Measurements from ENCODE around the gene TRIP10. TPM values are rescaled to one million over a fixed set of nuclear protein-coding genes. Genes with fewer than 3 reads are reported as not detected.
"Not testable (repeated sequence)": the region's sequence is repeated elsewhere in the genome, so short reads cannot be mapped to it uniquely, and the experiment has no call there.

The TRIP10 gene
- total RNA-seq, 3 donors from 2014 or later: 72.8 to 121 (median 79.5) TPM

GRCh38 chr19:6760606-6761005, 21.1 kb downstream of the TRIP10 start:
- H3K4me3 ChIP-seq: no peak overlapping the region
- H3K36me3 ChIP-seq (ENCODE audit: low read depth): no peaks in the 10 kb centered on the region
- H3K9me3 ChIP-seq: no peaks in the 10 kb centered on the region
- ATAC-seq: no peak
- intact Hi-C loops (cut with DNase I, micrococcal nuclease): no loop called here
- no peak for TF ChIP-seq CTCF (IDR thresholded peaks at IDR 0.05)
- DNase-seq: no peak
- H3K4me1 ChIP-seq (ENCODE audit: low read depth): no peaks in the 10 kb centered on the region

- DNase-seq: no peak
- TF ChIP-seq CTCF (IDR thresholded peaks at IDR 0.05): no peak
- ATAC-seq: no peak
- Histone ChIP-seq H3K4me1 (ENCODE audit: low read depth) (no peaks in the 10 kb centered on the region), H3K9me3 (no peaks in the 10 kb centered on the region), H3K36me3 (ENCODE audit: low read depth) (no peaks in the 10 kb centered on the region), H3K4me3 (no peak overlapping the region)
- intact Hi-C loops (cut with DNase I, micrococcal nuclease): no loop called here
Observed at GRCh38 chr19:6761053-6761676, 21.7 kb downstream of the TRIP10 start.

GRCh38 chr19:6762253-6762797, 22.8 kb downstream of the TRIP10 start:
- DNase-seq; H3K36me3 ChIP-seq (ENCODE audit: low read depth); intact Hi-C loops (cut with DNase I, micrococcal nuclease); H3K4me1 ChIP-seq (ENCODE audit: low read depth); ATAC-seq; H3K4me3 ChIP-seq; H3K9me3 ChIP-seq: not testable (repeated sequence)

GRCh38 chr19:6765738-6766356, 26.4 kb downstream of the TRIP10 start:
- Histone ChIP-seq H3K36me3 (ENCODE audit: low read depth) (no peaks in the 10 kb centered on the region), H3K4me1 (ENCODE audit: low read depth) (peaks cover 12% of the 10 kb centered on the region), H3K9me3 (no peaks in the 10 kb centered on the region), H3K4me3 (no peak overlapping the region)
- DNase-seq (peak; percentile 95 to 96 (median 96)), ATAC-seq (peak; percentile 72)
- TF ChIP-seq CTCF (IDR thresholded peaks at IDR 0.05): no peak
- intact Hi-C loops (cut with DNase I, micrococcal nuclease): no loop called here

- DNase-seq (peak in 1 of 3 donors; percentile 50), ATAC-seq (peak; percentile 2)
- Histone ChIP-seq H3K36me3 (ENCODE audit: low read depth) (no peaks in the 10 kb centered on the region), H3K4me3 (peak overlapping the region; percentile 29), H3K4me1 (ENCODE audit: low read depth) (peaks cover 12% of the 10 kb centered on the region), H3K9me3 (no peaks in the 10 kb centered on the region)
- TF ChIP-seq CTCF (IDR thresholded peaks at IDR 0.05): no peak
- intact Hi-C loops (cut with DNase I, micrococcal nuclease): no loop called here
Observed at GRCh38 chr19:6766357-6767080, 27.0 kb downstream of the TRIP10 start.

- Histone ChIP-seq H3K36me3 (ENCODE audit: low read depth) (no peaks in the 10 kb centered on the region), H3K9me3 (no peaks in the 10 kb centered on the region), H3K4me3 (peak overlapping the region; percentile 29), H3K4me1 (ENCODE audit: low read depth) (peaks cover 12% of the 10 kb centered on the region)
- ATAC-seq (peak; percentile 63), DNase-seq (peak in 1 of 3 donors; percentile 75)
- intact Hi-C loops (cut with DNase I, micrococcal nuclease): no loop called here
- no peak for TF ChIP-seq CTCF (IDR thresholded peaks at IDR 0.05)
Observed at GRCh38 chr19:6767081-6767356, 27.5 kb downstream of the TRIP10 start.
